Islet precursor cell (in vitro differentiated cells): Measurements from ENCODE around the gene VTI1B.
"Not testable (repeated sequence)": the region's sequence is repeated elsewhere in the genome, so short reads cannot be mapped to it uniquely, and the experiment has no call there.

ENCODE experiments used
- DNase-seq: peaks from one replicate; pipeline ENCODE4 v3.0.0-alpha.2; 2018

The VTI1B gene

GRCh38 chr14:67623114-67623513 lies 51.3 kb downstream of the VTI1B start:
- DNase-seq = no peak

- DNase-seq = peak; percentile 89
Measured at GRCh38 chr14:67622675-67623074, 51.8 kb downstream of the VTI1B start.

DNA sequence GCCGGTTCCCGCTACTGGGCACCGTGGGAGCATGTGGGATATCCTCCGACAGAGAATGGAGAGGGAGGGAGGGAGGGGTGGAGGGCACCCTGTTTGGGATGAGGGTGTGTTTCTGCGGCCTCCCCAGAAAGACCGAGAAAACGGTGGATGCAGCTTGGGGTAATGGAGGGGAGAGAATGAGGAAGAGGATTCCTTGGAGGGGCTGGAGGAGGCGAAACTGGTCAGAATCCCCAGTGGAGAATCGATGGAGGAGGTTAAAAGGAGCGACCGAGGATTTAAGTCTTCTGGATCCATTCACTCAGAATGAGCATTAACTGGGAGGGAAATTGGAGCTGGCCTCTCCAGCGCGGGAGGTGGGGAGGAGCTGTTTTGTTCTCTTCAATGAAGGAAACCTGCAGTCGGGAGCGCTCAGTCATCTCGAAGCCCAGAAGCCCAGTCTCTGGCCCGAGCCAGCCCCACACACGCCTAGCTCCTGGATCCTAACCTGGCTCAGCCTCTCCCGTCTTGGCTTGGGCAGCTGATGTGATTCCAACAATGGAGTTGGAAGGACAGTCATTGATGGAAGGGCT lies 54.1 kb downstream of the VTI1B start:
- DNase-seq = peak; percentile 71

DNA sequence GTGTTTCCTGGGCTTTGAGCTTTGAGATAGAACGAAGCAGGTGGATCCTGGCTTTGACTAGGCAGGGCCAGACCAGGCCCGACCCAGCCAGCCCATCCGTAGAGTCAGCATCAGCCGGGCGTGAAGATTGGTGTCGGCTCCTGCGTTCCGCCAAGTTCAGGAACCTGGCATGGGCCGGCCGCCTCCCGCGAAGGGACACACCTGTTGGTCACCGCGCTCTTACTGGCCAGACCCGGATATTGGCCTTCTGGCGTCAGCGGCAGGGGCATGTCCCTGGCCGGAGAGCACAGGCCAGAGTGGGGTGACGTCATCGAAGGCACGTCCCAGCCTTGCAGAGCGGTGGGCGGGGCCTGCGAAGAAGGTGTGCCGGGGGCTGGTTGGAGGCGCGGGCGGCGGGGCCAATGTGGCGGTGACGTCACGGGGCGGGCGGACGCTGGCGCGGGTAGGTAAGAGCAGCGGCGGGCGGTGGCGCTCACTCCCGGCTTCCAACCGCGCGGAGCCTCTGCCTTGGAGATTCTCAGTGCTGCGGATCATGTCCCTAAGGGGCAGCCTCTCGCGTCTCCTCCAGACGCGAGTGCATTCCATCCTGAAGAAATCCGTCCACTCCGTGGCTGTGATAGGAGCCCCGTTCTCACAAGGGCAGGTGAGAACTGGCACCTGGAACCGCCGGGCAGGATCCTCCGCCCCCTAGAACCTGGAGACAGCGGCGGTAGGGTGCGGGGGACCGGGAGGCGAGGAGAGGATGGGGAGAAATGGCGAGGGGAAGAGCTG lies 54.8 kb downstream of the VTI1B start, which contains the start of gene ARG2:
ARG2 (plus strand) TSS at position 475 of the 771 bp plus-strand sequence; CDS start at position 533, 58 bp downstream.
- DNase-seq = peak; percentile 100

DNA sequence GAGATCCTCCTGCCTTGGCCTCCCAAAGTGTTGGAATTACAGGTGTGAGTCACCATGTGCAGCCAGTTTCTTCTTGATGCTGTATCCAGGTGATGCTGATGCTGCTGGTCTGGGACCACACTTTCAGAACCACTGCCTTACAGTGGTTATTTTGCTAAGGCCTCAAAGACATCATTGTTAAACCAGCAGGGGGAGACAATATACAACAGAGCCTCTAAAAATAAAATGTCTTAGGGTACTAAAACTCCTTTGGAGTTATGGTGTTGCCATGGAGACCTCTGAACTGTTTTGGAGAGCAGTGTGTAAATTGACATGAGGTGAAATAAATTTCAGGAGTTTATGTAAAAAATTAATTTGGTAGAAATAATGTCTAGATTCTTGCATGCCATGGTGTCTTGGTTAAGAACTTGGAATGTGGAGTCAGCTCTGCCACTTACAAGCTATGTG lies 55.8 kb downstream of the VTI1B start:
- DNase-seq = no peak

GRCh38 chr14:67610491-67610890 lies 63.9 kb downstream of the VTI1B start:
- DNase-seq = no peak

GRCh38 chr14:67609642-67610310 lies 64.7 kb downstream of the VTI1B start:
- no peak for DNase-seq

GRCh38 chr14:67607646-67608045 lies 66.8 kb downstream of the VTI1B start:
- no peak for DNase-seq

DNA sequence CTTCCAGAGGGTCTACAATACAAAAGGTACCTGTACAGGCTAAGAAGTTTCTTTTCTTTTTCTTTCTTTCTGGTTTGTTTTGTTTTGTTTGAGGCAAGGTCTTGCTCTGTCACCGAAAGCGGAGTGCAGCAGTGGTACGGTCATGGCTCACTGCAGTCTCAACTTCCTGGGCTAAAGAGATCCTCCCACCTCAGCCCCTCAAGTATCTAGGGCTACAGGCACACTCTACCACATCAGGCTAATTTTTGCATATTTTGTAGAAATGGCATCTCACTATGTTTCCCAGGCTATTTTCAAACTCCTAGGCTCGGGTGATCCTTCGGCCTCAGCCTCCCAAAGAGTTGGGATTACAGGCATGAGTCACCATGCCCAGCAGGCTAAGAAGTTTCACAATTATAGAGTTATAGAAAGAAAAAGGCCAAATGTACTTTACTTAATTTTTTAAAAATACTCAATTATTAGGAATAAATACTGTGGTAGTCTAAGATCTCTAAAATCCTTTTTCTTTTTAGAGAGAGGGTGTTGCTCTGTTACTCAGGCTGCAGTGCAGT lies 71.4 kb downstream of the VTI1B start:
- DNase-seq = no peak

GRCh38 chr14:67602076-67602475 lies 72.4 kb downstream of the VTI1B start:
- DNase-seq = no peak

GRCh38 chr14:67600562-67600974 lies 73.9 kb downstream of the VTI1B start:
- not testable (repeated sequence) for DNase-seq

- DNase-seq = peak; percentile 96
Measured at GRCh38 chr14:67599698-67600561, 74.5 kb downstream of the VTI1B start, which contains the start of gene PIGH. PIGH (minus strand) TSS chr14:67600268; CDS start chr14:67600203, 65 bp downstream.
